Effector CD8-positive, alpha-beta T cell (primary cell): ENCODE results near the gene CREB3L2.
"Not testable (repeated sequence)": the region's sequence is repeated elsewhere in the genome, so short reads cannot be mapped to it uniquely, and the experiment has no call there.

Source experiments
- DNase-seq: peaks from one replicate; lab custom pipeline; 2025; lab: John Stamatoyannopoulos, UW

Gene CREB3L2

DNA sequence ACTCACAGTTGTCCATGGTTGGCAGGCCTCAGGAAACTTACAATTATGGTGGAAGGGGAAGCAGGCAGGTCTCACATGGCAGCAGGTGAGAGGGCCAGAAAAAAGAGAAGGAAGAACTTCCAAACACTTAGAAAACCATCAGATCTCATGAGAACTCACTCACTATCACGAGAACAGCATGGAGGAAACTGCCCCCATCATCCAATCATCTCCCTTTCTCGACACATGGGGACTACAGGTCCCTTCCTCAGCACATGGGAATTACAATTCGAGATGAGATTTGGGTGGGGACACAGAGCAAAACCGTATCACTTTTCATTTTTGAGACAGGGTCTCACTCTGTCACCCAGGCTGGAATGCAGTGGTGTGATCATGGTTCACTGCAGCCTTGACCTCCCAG lies 12.3 kb upstream of the CREB3L2 start:
- DNase-seq, result not testable (repeated sequence)

DNA sequence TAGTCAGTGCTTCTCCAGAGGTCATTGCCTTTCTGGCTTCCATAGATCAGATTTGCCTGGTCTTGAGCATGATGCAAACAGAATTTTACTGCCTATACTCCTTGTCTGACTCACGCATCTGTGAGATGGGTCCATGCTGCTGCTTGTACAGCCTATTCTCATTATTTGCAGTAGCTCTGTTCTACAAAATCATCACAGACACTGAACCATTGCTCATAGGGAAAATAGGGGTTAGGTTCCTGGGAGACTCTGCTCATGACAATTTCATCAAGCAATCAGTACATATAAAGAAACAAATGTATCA lies 7.4 kb upstream of the CREB3L2 start:
- no peak for DNase-seq

DNA sequence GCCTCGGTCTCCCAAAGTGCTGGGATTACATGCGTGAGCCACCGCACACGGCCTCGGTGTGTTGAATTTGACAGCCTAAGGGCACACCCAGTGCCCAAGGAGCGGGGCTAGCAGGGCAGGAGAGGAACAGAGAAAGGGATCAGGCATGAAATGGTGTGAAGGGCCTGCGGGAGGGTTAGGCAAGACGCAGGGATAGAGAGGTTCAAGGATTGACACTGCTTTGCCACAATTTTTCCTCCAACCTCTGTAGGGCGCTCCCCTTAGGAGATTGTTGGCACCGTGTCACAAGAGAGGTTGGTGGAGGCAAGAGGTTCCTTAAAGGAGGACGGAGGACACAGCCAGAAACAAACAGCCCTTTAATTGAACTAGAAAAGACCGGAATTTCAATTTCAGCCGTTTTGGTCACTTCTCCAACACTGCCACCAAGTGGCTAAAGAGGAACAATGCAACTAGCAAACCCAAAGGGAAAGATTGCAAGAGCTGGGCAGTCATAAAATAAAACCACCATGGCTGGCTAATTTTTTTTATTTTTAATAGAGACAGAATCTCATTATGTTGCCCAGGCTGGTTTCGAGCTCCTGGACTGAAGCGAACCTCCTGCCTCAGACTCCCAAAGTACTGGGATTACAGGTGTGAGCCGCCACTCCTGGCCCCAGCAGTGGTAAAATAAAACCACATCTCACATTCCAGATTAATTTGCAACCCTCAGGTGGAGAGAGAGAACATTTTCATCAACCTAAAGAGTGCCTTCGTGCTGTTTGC lies 6.9 kb upstream of the CREB3L2 start:
- DNase-seq, result no peak

DNA sequence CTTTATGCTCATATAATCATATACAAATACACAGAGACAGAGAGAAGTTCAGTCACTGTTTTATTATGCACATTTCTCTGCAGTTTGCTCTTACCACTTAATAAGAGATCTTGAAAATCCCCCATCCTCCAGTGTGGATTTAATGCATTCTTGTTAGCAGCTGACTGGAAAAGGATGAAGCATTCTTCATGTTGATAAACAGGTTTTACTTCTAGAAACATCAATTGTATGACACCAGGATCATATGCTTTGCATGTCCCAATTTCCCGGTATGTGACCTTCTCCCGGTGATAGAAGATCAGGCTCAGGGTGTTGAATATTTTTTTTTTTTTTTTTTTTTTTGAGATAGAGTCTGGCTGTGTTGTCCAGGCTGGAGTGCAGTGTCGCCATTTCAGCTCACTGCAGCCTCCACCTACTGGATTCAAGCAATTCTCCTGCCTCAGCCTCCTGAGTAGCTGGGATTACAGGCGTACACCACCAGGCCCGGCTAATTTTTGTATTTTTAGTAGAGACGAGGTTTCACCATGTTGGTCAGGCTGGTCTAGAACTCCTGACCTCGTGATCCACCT lies 6.2 kb upstream of the CREB3L2 start:
- no peak for DNase-seq

DNA sequence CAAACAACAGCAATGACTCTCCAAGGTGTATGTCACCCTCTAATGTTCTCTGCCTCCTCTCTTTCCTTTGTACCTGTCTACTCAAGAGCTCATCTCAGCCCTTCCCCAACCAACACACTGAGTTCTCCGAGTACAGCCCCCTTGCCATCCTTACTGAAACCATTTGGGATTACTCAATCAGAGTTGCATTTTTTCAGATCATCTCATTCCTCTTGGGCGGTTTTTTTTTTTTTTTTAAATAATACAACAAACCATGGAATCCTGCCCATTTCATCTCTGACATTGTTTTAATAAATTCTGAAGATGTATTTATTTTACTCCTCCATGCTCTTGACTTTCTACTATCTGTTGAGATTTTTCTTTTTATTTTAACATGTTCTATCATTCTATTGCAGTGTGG lies 4.2 kb upstream of the CREB3L2 start:
- DNase-seq, result no peak

DNA sequence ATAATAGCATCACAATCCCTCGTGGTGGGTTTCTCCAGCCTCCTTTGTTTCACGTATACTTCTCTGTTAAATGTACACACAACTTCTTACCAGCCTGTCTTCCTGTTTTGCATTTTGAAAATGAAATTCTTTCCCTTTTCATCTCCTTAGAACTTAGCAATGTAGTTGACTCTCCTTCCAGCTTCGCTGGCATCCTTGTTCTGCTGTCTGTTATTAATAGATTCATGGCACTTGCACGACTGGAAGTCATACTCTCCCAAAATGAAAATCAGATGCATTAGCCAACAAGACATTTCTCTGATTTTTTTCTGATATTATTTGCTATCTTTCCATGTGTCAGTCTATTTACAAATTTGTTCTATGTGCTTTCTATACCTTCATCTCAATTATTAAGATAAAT lies 3.0 kb upstream of the CREB3L2 start:
- no peak for DNase-seq

DNA sequence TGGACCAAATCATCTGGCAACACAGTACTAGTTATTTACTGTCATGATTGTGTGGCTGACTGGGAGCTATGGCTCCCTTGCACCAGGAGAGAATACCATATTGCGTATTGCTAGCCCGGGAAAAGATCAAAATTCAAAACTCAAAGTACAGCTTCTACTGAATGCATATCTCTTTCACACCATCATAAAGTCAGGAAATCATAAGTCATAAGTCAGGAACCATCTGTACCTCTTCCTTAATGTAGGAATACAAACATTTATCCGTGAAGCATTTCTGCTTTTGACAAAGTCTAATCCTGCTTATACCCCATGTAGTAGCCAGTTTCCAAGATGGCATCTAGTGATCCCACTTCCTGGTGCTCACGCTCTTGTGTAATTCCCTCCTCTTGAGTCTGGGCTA lies 2.2 kb upstream of the CREB3L2 start:
- no peak for DNase-seq

DNA sequence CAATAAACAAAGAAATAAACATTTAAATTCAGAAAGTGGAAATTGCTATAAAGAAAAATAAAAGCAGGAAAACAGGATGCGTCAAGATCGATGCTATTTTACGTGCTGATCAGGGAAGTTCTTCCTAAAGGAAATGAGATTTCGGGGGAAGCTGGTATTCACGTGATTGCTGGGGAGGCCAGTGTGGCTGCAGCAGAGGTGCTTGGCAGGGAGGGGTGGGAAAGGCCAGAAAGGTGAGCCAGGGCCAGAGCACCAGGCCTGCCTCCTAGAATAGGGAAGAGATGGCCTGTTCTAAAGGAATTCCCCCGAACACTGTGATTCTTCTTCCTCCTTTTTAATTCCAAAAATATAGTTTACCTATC lies 923 bp upstream of the CREB3L2 start:
- no peak for DNase-seq

DNA sequence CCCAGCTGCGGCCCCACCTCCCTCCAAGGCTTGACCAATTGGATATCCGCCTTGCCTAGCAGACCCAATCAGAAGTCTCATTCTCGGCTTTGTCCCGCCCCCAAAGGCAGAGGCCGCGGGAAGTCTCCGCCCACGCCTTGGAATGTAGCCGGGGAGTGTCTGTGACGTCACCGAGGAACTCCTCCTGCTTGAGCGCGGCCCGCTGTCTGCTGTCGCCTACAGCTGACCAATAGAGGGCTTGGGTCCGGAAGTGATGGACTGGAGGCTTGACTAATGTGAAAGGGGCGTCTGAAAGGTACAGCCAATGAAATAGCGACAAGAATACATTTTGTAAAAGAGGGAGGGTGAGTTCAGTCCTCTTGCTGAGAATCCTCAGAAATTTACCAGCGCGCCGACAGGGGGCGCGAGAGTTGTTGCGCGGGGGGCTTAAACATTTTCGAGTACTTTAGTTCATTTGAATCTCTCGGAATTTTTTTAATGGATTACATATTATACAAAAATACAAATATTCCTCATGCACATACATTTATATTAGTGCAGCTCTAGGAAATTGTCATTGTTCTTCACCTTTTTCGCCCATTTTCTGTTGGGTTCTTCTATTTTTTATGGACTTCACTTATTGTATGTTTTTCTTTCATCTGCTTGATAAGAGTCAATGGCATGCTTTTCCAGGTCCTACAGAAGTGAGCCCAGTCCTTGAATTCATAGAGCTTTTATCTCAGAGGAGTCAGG lies 376 bp upstream of the CREB3L2 start:
- DNase-seq, result peak; percentile 98

DNA sequence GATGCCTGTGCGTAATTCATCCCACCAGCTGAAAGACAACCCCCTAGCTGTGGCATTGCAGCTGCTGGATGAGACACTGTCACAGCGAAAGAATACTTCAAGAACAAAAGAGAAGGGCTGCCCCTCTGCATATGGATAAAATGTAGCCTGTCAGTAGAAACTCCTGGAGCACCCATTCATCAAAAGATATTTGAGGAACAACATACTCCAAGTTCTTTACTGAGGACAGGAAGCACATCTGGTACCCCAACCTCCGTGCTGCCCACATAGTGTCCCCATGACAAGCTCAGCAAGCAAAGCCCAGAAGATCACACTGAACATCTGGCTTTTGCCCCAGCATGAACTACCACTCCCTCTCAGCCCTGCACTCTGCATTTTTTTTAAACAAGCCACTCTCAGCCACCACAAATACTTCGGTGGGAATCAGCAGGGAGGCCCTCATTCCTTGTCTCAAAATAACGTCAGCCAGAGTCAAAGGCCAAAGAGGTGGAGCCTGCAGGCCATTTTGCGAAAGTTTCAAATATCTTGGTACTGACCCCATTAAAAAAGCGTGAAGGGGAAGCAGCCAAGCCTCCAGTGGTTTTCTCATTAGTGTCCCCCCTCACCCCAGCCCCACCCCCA lies 1.7 kb downstream of the CREB3L2 start:
- DNase-seq, result no peak

DNA sequence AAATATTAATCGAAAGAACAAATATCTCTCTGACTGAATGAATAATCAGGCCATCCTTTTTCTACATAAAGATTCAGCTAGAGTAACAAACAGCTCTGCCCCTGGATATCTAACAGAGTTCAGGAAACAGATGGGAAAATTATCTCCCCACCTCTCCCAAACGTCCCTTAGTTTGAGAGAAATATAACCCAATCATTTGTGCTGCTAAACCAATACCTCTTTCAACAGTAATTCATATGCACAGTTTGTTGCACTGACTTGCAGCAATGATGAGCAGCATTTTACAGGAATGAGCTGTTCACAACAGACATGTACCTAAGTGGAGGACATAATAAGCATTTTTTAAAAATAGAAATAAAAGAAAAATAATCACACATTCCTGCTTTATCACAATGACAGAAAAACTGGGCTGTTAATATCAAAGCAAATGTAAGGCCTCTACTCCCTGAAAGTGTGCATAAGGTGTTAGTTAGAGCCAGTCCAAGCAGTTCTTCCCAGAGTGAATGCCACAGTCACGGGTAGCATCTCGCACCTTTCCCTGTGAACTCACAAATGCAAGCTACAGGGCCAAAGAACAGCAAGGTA lies 2.3 kb downstream of the CREB3L2 start:
- DNase-seq, result no peak

DNA sequence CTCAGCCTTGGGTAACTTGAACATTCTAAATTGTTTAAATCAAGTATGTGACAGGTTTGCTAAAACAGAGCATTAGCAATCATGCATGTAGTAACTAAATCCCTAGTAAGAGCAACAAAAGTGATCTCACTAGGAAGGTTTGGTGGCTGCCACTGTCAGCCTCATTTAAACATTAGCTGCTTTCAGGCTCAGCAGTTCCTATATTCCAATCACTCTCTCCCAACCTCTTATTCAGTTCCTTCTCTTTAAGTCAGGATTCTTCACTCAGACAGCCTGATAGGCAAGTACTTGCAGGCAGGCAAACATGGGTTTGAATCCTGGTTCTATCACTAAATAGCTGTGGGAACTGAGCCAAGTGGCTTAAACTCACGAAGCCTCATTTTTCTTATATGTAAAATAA lies 3.6 kb downstream of the CREB3L2 start:
- no peak for DNase-seq

DNA sequence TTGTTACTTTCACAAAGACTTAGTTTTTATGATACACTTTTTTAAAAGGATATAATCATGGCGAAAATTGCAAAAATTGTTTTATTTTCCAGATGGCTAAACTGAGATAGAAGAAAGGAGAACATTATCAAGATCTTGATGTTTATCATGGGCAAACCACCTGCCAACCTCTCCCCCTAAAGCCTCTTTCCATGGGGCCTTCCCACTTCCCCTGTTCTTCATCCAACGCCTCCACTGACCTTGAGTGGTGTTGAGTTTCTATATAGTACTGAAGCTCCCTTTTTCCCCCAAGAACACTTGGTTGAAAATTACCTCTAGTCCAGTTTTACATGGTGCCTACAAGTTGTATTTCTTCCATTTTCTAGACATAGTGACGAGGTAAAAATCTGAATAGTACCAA lies 5.0 kb downstream of the CREB3L2 start:
- no peak for DNase-seq

DNA sequence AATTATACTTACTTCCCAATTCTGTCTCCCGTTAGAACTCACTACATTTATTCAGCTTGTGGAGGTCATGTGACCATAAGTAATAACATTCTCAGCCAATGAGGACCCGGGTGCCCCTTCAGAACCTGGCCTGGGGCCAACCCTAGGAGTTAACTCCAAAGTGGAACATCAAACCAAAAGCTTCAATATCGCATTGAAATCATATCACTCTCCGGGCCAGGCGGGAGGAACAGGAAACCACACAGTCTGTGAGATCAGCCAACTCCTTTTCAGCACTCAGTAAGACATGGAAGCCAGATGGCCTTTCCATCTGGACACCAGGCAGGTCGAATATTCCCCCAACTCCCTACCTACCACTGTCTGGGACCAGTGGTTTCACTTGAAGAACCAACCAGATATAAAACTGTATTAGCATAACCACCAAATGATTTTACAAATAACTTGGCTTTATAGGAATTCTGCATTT lies 5.5 kb downstream of the CREB3L2 start:
- DNase-seq, result no peak

DNA sequence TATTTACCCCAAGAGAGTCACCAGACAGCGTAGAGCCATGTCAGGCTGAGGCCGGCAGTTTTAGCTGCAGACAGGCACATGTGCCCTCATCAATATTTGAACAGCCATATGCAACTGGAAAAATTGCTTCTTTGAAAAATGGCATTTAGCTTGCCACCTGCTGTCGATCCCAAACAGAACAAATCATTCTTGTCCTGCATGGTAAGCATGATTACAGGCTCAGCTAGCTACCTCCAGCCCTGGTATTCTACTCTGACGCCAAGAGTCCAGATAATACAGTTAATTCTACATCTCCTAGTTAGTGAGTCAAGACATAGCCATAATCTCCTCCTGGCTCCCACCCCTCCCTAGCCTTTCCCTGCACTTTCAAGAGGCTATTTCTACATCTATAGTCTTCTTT lies 7.7 kb downstream of the CREB3L2 start:
- DNase-seq, result no peak

DNA sequence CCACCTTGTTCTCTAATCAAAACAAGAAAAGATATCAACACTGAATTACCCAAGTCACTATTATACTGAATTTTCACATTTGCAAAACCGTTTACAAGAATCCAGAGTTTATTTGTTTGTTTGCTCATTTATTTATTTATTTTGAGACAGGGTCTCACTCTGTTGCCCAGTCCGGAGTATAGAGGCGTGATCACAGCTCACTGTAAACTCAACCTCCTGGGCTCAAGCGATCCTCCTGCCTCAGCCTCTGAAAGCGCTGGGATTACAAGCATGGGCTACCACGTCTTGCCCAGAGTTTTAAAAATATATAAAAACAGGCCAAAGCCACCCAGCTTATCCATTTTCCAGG lies 8.5 kb downstream of the CREB3L2 start:
- DNase-seq, result no peak

DNA sequence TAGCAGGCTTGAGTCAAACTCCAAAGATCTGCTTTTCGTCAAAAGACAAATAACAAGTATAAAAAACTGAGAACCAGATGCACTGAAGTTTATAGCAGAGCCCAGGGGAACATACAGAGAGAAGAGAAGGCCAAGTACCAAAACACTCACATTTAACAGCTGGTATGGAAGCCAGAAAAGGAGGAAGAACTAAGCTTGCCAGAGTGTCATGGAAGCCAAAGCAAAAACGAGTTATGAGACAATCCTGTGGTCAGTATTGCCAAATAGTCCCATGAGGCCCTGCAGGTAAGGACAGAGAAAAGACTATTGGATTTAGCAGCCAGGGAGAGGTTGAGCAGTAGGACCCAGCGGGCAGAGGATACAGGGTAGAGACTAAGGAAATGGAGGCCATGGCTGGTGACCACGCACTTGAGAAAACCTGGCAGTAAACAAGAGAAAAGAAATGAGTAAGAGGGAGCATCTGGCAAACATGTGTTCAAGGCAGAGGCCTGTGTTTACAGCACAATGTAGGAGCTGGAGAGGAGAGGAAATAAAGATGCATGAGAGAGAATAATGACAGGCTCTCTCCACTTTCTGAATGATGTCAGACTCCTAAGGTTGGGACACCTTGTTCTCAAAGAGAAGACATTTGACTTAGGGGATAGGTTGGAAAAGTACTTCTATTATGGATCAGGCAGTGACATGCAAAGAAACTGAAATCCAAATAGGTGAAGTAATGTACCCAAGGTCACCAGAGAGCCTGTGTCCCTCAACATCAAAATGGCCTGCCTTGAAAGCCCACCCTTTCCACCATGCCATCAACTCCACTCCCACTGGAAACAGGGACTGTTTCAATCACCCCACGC lies 9.1 kb downstream of the CREB3L2 start:
- no peak for DNase-seq

DNA sequence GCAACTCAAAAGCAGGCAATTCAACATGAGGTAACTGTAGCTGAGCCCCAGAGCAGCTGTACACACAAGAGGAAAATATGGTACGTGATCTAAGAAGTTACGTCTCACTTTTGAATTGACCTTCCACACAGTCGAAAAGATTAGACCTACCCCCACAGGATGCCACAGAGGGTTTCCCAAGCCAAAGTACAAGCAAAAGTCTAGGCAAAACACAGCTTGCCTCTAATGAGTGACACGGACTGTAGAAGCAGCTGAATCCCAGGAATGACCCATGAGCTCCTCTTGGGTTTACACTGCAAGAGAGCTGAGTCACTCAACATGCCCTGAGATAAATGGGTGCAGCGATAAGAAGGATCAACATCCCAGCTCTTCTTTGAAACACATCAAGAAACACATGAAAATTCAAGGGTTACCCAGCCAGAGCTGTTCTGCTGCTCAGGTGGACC lies 9.8 kb downstream of the CREB3L2 start:
- DNase-seq, result no peak

DNA sequence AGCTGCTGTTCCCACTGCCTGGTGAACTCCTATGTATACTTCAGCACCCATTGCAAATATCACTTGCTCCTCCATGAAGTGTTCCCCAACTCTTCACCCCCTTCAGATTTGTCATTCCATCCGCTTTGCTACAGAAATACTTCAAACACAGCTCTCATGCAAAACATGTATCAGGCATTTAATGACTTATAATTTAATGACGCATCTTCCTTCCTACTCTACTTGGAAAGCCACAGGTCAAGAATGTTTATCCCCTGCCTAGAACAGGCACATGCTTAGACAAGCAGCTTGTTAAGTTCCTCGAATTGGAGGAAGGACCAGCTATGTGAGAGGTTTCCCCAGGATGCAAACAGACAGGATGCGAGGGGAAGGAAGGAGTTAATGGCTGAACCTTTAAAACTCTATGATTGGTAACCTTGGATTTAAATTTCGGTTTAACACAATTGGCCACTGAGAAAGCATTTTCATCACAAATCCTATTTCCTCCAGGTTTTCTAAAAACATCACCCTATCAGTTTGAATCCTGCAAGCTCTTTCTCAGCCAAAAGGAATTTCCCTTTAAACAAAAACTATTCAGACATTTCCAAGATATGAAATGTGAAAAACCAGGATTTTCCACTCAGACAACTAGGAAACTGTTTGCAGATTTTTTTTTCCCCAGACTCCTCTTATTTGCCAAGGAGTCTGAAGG lies 11.5 kb downstream of the CREB3L2 start:
- DNase-seq, result no peak

DNA sequence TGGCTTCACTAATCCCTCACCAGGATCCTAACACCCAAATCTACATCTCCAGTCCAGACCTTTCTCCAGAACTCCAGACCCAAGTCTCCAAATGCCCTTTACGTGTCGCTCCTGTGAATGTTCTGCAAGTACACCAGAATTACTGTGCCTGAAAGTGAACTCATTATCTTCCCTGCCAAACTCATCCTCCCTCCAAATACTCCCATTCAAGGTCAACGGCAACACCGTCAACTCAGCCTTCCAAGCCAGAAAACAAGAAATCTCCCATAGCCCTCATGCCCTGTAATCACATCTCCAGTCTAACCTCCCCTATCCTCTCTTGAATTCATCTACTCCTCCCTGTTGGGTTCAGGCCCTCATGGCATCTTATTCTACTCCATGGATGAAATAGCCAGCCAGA lies 12.3 kb downstream of the CREB3L2 start:
- no peak for DNase-seq

DNA sequence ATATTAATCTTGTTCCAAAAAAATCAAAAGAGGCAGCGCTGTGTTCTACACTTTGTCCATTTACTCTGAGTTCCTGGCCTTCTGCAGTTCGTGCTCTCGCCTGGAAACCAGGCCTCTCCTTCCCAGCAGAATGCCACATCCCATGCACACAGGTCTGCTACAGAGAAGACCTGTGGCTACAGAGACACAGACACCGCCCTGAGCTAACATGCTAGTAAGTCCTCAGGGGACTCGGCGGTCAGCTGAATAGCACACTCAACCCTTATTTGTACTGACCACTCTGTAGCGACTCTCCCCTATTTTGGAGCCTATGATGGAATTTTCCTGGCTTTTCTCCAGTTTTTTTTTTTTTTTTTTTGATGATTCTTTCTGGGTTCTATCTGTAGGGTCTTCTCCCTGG lies 12.8 kb downstream of the CREB3L2 start:
- DNase-seq, result no peak
